Uterus (tissue), 2 donors: ENCODE data around the gene MARK2.

Source experiments
- CTCF ChIP-seq, 4 experiments: fragments of 200-600 bp in 2 of 4; fragments of 450-650 bp in 2 of 4; sonication (generic) in 2 of 4; IDR thresholded peaks; one replicate each; pipeline ENCODE4 v1.5.1; 2016 to 2019; ENCODE audit warnings: antibody characterized with exemption in 4 of 4, mild to moderate bottlenecking in 2 of 4, moderate library complexity in 1 of 4
- POLR2A ChIP-seq, 2 donors: fragments of 450-650 bp; IDR thresholded peaks; one replicate each; pipeline ENCODE4 v1.6.1; 2016; ENCODE audit warnings: antibody characterized with exemption in 2 of 2, mild to moderate bottlenecking in 1 of 2, moderate library complexity in 1 of 2

DNA sequence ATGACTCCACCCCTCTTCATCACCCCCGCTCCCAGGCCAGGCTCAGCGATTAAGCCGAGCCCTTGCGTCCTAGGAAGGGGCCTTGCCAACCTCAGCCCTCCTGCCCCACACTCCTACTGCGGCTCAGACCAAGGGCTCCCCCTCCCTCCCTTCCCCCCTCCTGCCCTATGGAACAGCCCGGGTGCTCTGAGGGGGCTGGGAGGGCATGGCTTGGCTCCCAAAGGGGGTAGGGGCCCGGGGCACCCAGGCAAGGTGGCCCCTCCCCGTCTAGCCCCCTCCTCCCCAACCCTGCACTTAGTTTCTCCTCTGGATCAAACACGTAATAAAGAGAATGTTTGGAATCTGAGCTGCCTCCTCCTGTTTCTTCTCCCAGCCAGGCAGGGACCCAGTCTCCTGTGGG, 71.8 kb downstream of the MARK2 start:
- no peak for TF ChIP-seq CTCF (IDR thresholded peaks at IDR 0.05)
- TF ChIP-seq POLR2A (IDR thresholded peaks at IDR 0.05), result no peak
